Measurements from ENCODE around the gene CTU2. TPM values are rescaled to one million over a fixed set of nuclear protein-coding genes. Genes with fewer than 3 reads are reported as not detected.

CTU2 gene
- total and polyA plus RNA-seq, 2 of the 4 experiments (the other 2 are of a cell fraction): 12.9 to 18.4 TPM

DNA sequence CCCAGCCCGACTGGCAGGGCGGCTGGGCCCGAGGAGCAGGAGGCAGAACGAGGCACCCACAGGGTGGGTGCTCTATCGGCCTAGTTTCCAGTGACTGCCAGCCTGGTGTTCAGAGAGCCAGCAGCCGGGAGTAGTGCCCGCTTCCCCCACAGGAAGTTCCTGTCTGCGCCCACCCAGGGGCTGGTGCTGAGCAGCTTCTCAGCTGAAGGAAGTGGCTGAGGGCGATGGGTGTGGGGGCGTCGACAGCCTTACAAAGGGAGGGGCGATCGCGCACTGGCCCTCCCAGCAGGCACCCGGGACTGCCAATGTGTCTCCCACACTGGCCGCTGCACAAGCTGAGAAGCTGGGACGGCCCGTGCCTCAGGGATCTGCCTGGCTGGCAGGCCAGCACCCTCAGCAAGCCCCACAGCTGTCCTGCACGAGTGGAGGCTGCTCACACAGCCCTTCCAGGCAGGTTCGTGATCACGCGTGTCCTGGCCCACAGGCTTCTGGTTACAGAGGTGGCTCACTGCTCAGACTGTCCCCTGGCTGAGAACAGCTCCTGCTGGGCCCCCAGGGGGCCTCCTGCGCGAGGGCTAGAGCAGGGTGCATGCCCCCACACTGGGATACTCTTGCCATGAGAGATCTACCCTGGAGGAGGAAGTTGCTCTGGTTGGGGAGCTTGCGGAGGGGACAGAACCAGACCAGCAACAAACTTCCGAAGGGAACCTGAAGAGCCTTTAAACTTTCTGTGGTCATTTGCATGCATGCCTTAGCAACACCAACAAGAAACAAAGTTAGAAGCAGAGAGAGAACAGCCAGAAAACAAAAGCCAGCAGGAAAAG, 2.6 kb upstream of the CTU2 start (continued):
- no peak for TF ChIP-seq CHD1 (IDR thresholded peaks at IDR 0.05; ENCODE audit: low read depth, low read length)

DNA sequence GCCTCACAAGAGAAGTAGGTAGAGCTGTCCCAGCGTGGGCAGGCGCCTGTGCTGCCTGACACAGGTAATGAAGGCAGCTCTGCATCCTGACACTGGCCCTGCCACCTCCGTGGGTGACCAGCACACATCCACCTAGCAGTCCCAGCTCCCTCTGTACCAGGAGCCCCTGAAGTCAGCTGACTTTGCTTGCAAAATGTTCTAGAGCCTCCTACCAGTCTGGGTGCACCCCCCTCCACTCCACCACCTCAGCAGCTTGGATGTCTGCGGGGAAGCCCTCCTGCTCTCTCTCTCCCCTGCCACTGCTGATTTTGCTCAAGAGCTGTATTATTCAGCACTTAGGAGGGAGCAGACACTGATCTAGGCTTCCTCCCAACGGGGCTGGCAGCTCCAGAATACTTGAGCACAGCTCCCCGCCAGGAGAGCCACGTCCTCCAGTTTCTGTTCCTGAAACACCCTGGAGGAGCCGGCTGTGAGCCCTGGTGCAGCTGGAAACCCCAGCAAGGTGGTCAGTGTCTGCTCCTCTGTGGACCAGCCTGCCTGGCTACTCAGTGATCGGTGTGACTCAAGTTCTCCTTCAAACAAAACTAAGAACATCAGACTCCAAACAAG, 1.1 kb upstream of the CTU2 start:
- Histone ChIP-seq H3K27me3 (ENCODE audit: control insufficient read depth, insufficient read depth, low read length) (no peaks in the 10 kb centered on the region), H4K5ac (ENCODE audit: low read depth, low read length) (no peak overlapping the region), H2AFZ (replicated peaks; ENCODE audit: low read length, poor library complexity) (peak overlapping the region; percentile 94), H3K36me3 (ENCODE audit: control insufficient read depth, insufficient read depth, low read length) (peaks cover 3% of the 10 kb centered on the region), H4K8ac (ENCODE audit: low read depth in 2 of 2, low read length in 2 of 2) (no peak overlapping the region; a peak in 1 of 4 replicates), H3K9ac (ENCODE audit: low read depth, low read length) (peak overlapping the region; percentile 43), H2AK9ac (replicated peaks; ENCODE audit: low read depth, low read length, poor library complexity) (peak overlapping the region; percentile 75), H3K14ac (replicated peaks; ENCODE audit: low read depth, low read length) (peak overlapping the region; percentile 55; the same call in 1 of the 2 replicates), H3K4me3 (ENCODE audit: insufficient read depth, low read depth, low read length) (peak overlapping the region; percentile 95), H2BK5ac (ENCODE audit: low read depth, low read length, poor library complexity, severe bottlenecking) (no peak overlapping the region), H3K9me3 (ENCODE audit: control insufficient read depth, insufficient read depth, low read length) (no peaks in the 10 kb centered on the region), H3K4ac (ENCODE audit: low read depth, low read length) (peak overlapping the region; percentile 57), H4K91ac (ENCODE audit: insufficient read depth, low read depth, low read length) (0 out of 2 replicates have a peak overlapping the region, but pooled peaks have one; percentile 27), H3K18ac (ENCODE audit: low read depth, low read length) (no peak overlapping the region), H2BK15ac (ENCODE audit: low read depth, low read length) (no peak overlapping the region), H3K79me1 (ENCODE audit: low read depth in 1 of 2, low read length in 2 of 2) (peaks cover 25 to 74% of the 10 kb centered on the region in 2 experiments), H3K56ac (ENCODE audit: extremely low read depth, insufficient read depth, low read length) (peak overlapping the region; percentile 20; the same call in 1 of the 2 replicates), H2BK120ac (ENCODE audit: low read depth, low read length) (no peak overlapping the region), H2BK20ac (ENCODE audit: low read depth, low read length) (no peak overlapping the region), H3K9me1 (ENCODE audit: insufficient read depth, low read length) (no peaks in the 10 kb centered on the region; the same call in none of the 2 replicates), H4K20me1 (ENCODE audit: insufficient read depth, low read length) (peaks cover 10% of the 10 kb centered on the region; the same call in 1 of the 2 replicates), H3K27ac (ENCODE audit: insufficient read depth, low read length) (no peak overlapping the region; the same call in 1 of the 2 replicates), H3K23ac (ENCODE audit: low read depth, low read length) (peak overlapping the region; percentile 81), H2AK5ac (ENCODE audit: low read depth, low read length) (no peak overlapping the region; the same call in 1 of the 2 replicates), H3K4me1 (ENCODE audit: control insufficient read depth, insufficient read depth, low read length) (peaks cover 19% of the 10 kb centered on the region), H3K4me2 (ENCODE audit: low read depth, low read length) (peak overlapping the region; percentile 60)
- no peak for TF ChIP-seq BHLHE40 (IDR thresholded peaks at IDR 0.05; ENCODE audit: low read depth, low read length)
- TF ChIP-seq MXI1 (IDR thresholded peaks at IDR 0.05; ENCODE audit: borderline replicate concordance, low read depth, low read length): no peak
- TF ChIP-seq SMC3 (IDR thresholded peaks at IDR 0.05; ENCODE audit: low read depth, low read length): no peak
- TF ChIP-seq MAFK (IDR thresholded peaks at IDR 0.05; ENCODE audit: low read depth, low read length): no peak
- TF ChIP-seq NFE2L2 (IDR thresholded peaks at IDR 0.05; ENCODE audit: low read depth, low read length): no peak
- TF ChIP-seq RFX5 (IDR thresholded peaks at IDR 0.05; ENCODE audit: low read depth, low read length): no peak
- no peak for TF ChIP-seq CHD1 (IDR thresholded peaks at IDR 0.05; ENCODE audit: low read depth, low read length)
- TF ChIP-seq CEBPB (IDR thresholded peaks at IDR 0.05; ENCODE audit: low read depth, low read length): no peak
- TF ChIP-seq, protein P1, sequence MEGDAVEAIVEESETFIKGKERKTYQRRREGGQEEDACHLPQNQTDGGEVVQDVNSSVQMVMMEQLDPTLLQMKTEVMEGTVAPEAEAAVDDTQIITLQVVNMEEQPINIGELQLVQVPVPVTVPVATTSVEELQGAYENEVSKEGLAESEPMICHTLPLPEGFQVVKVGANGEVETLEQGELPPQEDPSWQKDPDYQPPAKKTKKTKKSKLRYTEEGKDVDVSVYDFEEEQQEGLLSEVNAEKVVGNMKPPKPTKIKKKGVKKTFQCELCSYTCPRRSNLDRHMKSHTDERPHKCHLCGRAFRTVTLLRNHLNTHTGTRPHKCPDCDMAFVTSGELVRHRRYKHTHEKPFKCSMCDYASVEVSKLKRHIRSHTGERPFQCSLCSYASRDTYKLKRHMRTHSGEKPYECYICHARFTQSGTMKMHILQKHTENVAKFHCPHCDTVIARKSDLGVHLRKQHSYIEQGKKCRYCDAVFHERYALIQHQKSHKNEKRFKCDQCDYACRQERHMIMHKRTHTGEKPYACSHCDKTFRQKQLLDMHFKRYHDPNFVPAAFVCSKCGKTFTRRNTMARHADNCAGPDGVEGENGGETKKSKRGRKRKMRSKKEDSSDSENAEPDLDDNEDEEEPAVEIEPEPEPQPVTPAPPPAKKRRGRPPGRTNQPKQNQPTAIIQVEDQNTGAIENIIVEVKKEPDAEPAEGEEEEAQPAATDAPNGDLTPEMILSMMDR (conservative IDR thresholded peaks at IDR 0.05; ENCODE audit: low read depth, low read length): no peak
- WGBS, 2 experiments (ENCODE audit: extremely low coverage in 2 of 2, insufficient read length in 1 of 2): 47% methylated on average over 3 of the region's 9 CpGs; no CpG with 5 or more reads in 1 of the 2 experiments
- DNase-seq (peak; percentile 34), ATAC-seq (ENCODE audit: low read depth) (no peak)
- in situ Hi-C loops (cut with MboI; ENCODE audit: low sequenced_read_pairs) (no loop called here), dilution Hi-C loops (cut with HindIII; ENCODE audit: low sequenced_read_pairs, unreplicated experiment) (no loop called here), intact Hi-C loops (cut with micrococcal nuclease) (no loop called here)
- ChIA-PET CTCF (interaction anchor here (0.7 kb wide), 1 partner anchor 77 kb away, joined by 3 read pairs; no protein-coding TSS in a partner anchor), POLR2A (ENCODE audit: unreplicated experiment) (no interaction called here)
- no TSS peak for BruUV-seq (replicated peaks)

Data from IMR-90 (cell line).